Effector memory CD4-positive, alpha-beta T cell (primary cell): ENCODE measurements around the gene DNAH8.

Experiments
- DNase-seq, 3 donors: peaks; one replicate each; pipeline ENCODE4 v3.0.0-alpha.2; 2020
- H3K27ac ChIP-seq: 2 replicates; pipeline ENCODE4 v1.7.0; 2013; ENCODE audit warnings: mild to moderate bottlenecking, low read length, moderate library complexity; ENCODE audit not compliant: insufficient read depth, poor library complexity, severe bottlenecking
- H3K27me3 ChIP-seq: replicated peaks from 2 replicates; pipeline ENCODE4 v1.7.0; 2013; ENCODE audit warnings: mild to moderate bottlenecking, low read length; ENCODE audit not compliant: insufficient read depth, control insufficient read depth, poor library complexity, severe bottlenecking
- H3K36me3 ChIP-seq: 2 replicates; pipeline ENCODE4 v1.7.0; 2013; ENCODE audit warnings: mild to moderate bottlenecking, low read length, moderate library complexity; ENCODE audit not compliant: control insufficient read depth, insufficient read depth
- H3K4me1 ChIP-seq: 2 replicates; pipeline ENCODE4 v1.7.0; 2013; ENCODE audit warnings: low read length, mild to moderate bottlenecking; ENCODE audit not compliant: control insufficient read depth, insufficient read depth, poor library complexity, severe bottlenecking
- H3K4me3 ChIP-seq: 2 replicates; pipeline ENCODE4 v1.7.0; 2013; ENCODE audit warnings: low read length, low read depth, mild to moderate bottlenecking; ENCODE audit not compliant: insufficient read depth, poor library complexity, severe bottlenecking
- H3K9me3 ChIP-seq: 2 replicates; pipeline ENCODE4 v1.7.0; 2013; ENCODE audit warnings: mild to moderate bottlenecking, low read length, moderate library complexity; ENCODE audit not compliant: control insufficient read depth

Gene DNAH8

GRCh38 chr6:38827024-38827423 lies 111.9 kb downstream of the DNAH8 start:
- Histone ChIP-seq H3K36me3 (no peaks in the 10 kb centered on the region), H3K9me3 (no peaks in the 10 kb centered on the region), H3K27ac (no peak overlapping the region), H3K4me3 (no peak overlapping the region), H3K4me1 (no peaks in the 10 kb centered on the region), H3K27me3 (no peaks in the 10 kb centered on the region)
- no peak for DNase-seq

GRCh38 chr6:38831865-38832264 lies 116.8 kb downstream of the DNAH8 start:
- H3K9me3 ChIP-seq, result no peaks in the 10 kb centered on the region
- H3K27me3 ChIP-seq, result no peaks in the 10 kb centered on the region
- no peak overlapping the region for H3K27ac ChIP-seq
- no peaks in the 10 kb centered on the region for H3K36me3 ChIP-seq
- no peak for DNase-seq
- H3K4me1 ChIP-seq, result no peaks in the 10 kb centered on the region
- H3K4me3 ChIP-seq, result no peak overlapping the region

- H3K27ac ChIP-seq, result no peak overlapping the region
- no peaks in the 10 kb centered on the region for H3K4me1 ChIP-seq
- H3K27me3 ChIP-seq, result no peaks in the 10 kb centered on the region
- no peak overlapping the region for H3K4me3 ChIP-seq
- DNase-seq, result no peak
- no peaks in the 10 kb centered on the region for H3K9me3 ChIP-seq
- H3K36me3 ChIP-seq, result no peaks in the 10 kb centered on the region
Observed at GRCh38 chr6:38833320-38833719, 118.2 kb downstream of the DNAH8 start.

GRCh38 chr6:38836585-38836984 lies 121.5 kb downstream of the DNAH8 start:
- DNase-seq, result no peak
- H3K4me3 ChIP-seq, result no peak overlapping the region
- no peaks in the 10 kb centered on the region for H3K4me1 ChIP-seq
- H3K9me3 ChIP-seq, result no peaks in the 10 kb centered on the region
- no peak overlapping the region for H3K27ac ChIP-seq
- H3K36me3 ChIP-seq, result no peaks in the 10 kb centered on the region
- no peaks in the 10 kb centered on the region for H3K27me3 ChIP-seq

- no peaks in the 10 kb centered on the region for H3K9me3 ChIP-seq
- no peaks in the 10 kb centered on the region for H3K36me3 ChIP-seq
- no peak for DNase-seq
- no peak overlapping the region for H3K27ac ChIP-seq
- H3K4me3 ChIP-seq, result no peak overlapping the region
- H3K27me3 ChIP-seq, result no peaks in the 10 kb centered on the region
- no peaks in the 10 kb centered on the region for H3K4me1 ChIP-seq
Observed at GRCh38 chr6:38837101-38837500, 122.0 kb downstream of the DNAH8 start.

GRCh38 chr6:38843798-38844197 lies 128.7 kb downstream of the DNAH8 start:
- Histone ChIP-seq H3K36me3 (no peaks in the 10 kb centered on the region), H3K4me3 (no peak overlapping the region), H3K27ac (no peak overlapping the region), H3K4me1 (no peaks in the 10 kb centered on the region), H3K9me3 (no peaks in the 10 kb centered on the region), H3K27me3 (no peaks in the 10 kb centered on the region)
- DNase-seq, result no peak

GRCh38 chr6:38845931-38846330 lies 130.8 kb downstream of the DNAH8 start:
- no peak overlapping the region for H3K4me3 ChIP-seq
- no peaks in the 10 kb centered on the region for H3K36me3 ChIP-seq
- DNase-seq, result no peak
- no peak overlapping the region for H3K27ac ChIP-seq
- no peaks in the 10 kb centered on the region for H3K9me3 ChIP-seq
- no peaks in the 10 kb centered on the region for H3K27me3 ChIP-seq
- H3K4me1 ChIP-seq, result no peaks in the 10 kb centered on the region

- no peaks in the 10 kb centered on the region for H3K27me3 ChIP-seq
- H3K36me3 ChIP-seq, result no peaks in the 10 kb centered on the region
- no peak overlapping the region for H3K4me3 ChIP-seq
- H3K4me1 ChIP-seq, result no peaks in the 10 kb centered on the region
- no peak for DNase-seq
- H3K27ac ChIP-seq, result no peak overlapping the region
- no peaks in the 10 kb centered on the region for H3K9me3 ChIP-seq
Observed at GRCh38 chr6:38846361-38846760, 131.2 kb downstream of the DNAH8 start.

- H3K9me3 ChIP-seq, result no peaks in the 10 kb centered on the region
- no peak overlapping the region for H3K4me3 ChIP-seq
- H3K36me3 ChIP-seq, result no peaks in the 10 kb centered on the region
- no peaks in the 10 kb centered on the region for H3K4me1 ChIP-seq
- no peak overlapping the region for H3K27ac ChIP-seq
- no peak for DNase-seq
- H3K27me3 ChIP-seq, result no peaks in the 10 kb centered on the region
Observed at GRCh38 chr6:38846844-38847243, 131.7 kb downstream of the DNAH8 start.

- no peaks in the 10 kb centered on the region for H3K27me3 ChIP-seq
- H3K36me3 ChIP-seq, result no peaks in the 10 kb centered on the region
- H3K4me3 ChIP-seq, result no peak overlapping the region
- no peak for DNase-seq
- H3K4me1 ChIP-seq, result no peaks in the 10 kb centered on the region
- H3K27ac ChIP-seq, result no peak overlapping the region
- no peaks in the 10 kb centered on the region for H3K9me3 ChIP-seq
Observed at GRCh38 chr6:38847497-38847896, 132.4 kb downstream of the DNAH8 start.

- no peak for DNase-seq
- H3K9me3 ChIP-seq, result no peaks in the 10 kb centered on the region
- no peak overlapping the region for H3K4me3 ChIP-seq
- H3K27ac ChIP-seq, result no peak overlapping the region
- H3K27me3 ChIP-seq, result no peaks in the 10 kb centered on the region
- H3K4me1 ChIP-seq, result no peaks in the 10 kb centered on the region
- H3K36me3 ChIP-seq, result no peaks in the 10 kb centered on the region
Observed at GRCh38 chr6:38848760-38849159, 133.6 kb downstream of the DNAH8 start.
